HG02588 (cell line): ENCODE data around the gene ADCY7.

Experiments
- ATAC-seq: cut with Tn5 transposase; IDR thresholded peaks from one replicate; pipeline ENCODE4 v1.9.1; 2021; ENCODE audit warnings: mild to moderate bottlenecking, moderate library complexity; ENCODE audit not compliant: unreplicated experiment

Gene ADCY7

DNA sequence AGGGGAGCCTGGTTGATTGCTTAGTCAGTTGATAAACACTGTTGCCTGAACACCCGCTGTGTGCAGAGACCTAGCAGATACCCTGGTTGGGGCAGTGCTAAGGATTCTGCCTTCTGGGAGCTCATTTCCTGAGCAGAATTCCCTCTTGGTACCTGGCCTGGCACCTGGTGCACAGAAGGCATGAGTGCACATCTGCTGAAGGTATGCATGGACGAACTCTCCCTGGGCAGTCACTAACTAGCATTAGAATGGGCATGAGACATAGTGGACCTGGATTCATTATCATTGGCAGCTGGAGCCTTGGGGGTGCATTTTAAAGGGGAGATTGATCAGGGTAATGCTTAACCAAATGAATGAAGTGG, 13.1 kb downstream of the ADCY7 start:
- no peak for ATAC-seq

DNA sequence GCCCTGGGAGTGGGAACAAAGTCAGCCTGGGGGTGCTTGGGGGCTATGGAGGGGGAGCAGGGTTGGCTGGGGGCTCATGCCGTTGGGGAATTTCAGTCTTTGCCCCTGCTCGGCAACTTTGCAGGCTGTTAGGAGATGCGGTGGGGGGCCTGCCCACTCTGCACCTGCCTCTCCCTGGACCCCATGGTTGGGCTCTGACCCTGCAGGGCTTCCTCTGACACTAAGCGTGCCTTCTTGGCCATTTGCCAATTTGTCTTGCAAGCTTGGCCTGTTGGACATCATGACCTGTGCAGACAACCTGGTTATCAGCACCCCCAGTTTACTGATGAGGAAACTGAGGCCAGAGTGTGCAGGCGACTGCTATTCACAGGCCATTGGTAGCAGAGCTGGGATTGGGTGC, 14.6 kb downstream of the ADCY7 start:
- ATAC-seq = no peak

DNA sequence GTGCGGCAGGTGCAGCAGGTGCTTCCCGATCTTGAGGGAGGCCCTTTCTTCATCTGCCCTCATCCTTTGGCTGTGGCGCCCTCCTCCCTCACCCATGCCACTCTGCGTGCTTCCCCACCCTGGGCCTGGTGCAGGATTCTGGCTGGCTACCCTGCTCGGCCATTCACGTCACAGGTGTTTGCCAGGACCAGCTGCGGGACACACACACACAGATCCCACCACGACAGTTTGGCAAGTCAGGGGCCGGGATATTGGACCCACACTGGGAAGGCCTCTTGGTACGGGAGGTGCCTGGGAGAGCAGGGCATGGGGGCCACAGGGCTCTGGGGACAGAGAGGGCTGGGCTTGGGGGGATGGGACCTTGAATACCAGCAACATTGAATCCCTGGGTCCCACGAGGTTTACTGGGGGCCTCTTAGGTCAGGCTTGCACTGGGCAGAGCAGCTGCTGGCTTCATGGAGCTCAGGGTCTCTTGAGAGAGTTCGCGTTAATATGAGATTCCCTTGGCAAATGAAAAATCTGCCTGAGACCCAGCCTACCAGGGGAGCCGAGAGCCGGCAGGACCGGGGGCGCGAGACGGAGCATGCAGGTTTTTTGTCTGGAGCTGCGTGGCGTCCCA, 15.1 kb downstream of the ADCY7 start:
- ATAC-seq = no peak

DNA sequence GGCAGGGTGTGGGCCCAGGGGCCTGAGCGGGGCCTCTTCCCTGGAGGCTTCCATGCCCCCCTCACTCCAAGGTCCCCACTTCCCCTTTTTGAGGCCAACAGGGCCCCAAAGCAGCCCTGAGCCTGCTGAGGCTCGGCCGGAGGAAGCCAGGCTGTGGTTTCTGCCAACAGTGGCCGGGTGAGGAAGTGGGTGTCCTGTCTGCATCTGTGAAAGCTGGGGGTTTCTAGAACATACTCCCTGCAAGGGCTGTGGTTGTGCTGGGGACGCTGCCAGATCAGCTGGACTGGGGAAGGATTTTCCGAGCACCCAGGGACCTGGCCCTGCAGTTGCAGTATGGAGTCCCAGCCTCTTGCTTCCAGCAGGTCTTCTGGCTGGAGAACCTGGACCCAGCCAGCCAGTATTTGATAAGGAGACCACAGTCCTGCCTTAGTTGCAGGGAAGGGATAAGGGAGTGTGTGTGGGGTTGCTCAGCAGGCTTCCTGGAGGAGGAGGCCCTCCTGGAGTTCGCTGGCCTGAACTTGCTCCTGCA, 15.7 kb downstream of the ADCY7 start:
- ATAC-seq = peak; percentile 85

DNA sequence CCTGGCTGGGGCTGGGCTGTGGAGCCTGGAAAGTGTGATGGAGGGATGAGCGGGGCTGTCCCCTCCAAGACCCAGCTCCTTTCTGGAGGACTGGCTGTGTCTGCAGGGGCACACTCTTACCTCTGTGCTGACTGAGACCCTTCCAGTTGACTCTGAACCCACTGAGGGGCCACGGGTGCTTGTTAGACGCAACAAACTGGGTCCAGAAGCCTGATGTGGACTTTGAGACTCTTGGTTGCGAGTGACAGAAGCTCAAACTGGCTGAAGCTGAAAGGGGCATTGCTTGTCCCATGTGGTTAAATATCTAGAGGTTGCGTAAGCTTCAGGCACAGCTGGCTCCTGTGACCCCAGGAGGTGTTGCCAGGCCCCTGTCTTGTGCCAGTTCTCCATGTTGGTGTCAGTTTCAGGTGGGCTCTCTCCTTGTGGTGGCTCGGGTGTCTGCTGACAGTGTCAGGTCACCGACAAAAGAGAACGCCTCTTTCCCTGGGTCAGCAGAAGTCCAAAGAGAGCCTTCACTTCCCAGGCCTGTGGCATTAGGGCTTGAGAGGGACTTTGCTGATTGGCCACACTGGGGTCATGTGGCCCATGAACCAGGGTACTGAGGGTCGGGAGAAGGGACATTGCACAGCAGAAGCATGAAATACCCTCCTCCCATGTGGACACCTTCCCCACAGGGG, 16.7 kb downstream of the ADCY7 start:
- no peak for ATAC-seq

DNA sequence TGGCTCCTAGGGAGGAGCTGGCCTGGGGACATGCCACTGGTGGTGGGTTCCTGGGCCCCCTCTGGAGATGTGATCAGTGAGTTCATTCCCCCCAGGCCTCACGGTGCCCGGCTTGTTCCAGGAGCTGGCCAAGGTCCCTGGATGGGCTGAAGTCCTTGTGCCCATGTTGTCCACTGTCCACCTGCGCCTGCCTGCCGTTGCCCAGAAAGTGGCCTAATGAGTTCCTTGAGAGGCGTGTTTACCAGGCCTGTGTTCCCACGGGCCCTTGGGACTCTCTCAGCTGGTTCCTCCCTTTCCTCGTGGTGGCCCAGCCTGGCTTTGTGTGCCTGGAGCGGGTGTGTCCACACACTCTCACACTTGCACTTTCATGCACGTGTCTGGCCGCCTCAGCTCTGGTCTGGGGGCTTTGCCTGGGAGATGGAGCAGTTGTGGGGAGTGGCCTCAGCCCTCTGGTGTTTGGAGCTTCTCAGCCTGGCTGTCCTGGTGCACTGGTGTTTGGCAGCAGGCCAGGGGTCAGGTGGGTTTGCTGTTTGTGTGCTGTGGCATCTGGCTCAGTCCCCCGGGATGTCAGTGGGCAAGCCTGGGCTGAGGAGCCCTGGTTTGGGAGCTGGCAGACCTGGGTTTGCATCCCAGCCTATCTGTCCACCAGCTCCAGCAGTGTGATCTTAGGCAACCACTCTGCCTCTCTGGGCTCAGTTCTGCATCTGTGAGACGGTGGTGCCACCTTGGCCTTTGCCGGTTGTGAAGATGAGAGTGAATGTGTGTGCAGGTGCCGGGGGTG, 18.0 kb downstream of the ADCY7 start:
- no peak for ATAC-seq

DNA sequence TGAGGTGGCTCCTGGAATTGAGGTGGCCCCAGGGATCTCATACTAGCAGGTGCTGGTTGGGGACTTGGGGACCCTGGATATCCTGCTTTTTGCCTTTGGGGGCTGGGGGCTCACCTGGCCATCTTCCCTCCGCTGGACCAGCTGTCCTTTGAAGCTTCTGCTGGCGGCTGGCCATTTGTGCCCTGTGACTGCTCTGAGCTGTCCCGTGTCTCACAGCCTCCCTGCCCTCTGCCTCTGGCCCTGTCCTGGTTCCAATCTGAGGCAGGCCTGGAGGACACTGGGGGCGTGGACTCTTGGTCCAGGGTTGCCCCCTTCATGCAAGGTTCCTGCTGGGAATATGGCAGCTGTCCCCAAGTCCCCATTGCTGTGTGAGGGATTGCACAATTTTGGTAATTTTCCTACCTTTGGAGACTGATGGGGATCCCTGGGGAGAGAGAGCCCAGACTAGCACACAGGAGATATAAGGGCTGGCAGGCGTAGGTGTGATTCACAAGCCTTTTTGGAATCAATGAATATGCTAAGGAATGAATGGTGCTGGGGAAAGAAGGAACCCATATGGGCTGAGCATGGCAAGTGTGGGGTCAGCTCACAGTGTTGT, 19.2 kb downstream of the ADCY7 start:
- no peak for ATAC-seq

DNA sequence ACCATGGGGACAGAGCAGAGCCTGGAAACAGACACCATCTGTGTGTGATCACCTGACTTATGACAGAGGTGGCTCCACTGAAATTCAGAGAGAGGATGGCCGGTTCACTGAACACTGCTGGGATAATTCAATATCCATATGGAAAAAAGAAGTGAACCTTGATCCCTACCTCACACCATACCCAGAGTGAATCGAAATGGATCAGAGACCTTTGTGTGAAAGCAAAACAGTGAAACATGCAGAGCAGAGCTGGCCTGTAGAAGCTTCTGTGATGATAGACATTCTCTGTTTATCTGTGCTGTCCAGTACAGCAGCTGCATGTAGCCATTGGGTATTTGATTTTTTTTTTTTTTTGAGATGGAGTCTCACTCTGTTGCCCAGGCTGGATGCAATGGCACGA, 20.3 kb downstream of the ADCY7 start:
- ATAC-seq = no peak

DNA sequence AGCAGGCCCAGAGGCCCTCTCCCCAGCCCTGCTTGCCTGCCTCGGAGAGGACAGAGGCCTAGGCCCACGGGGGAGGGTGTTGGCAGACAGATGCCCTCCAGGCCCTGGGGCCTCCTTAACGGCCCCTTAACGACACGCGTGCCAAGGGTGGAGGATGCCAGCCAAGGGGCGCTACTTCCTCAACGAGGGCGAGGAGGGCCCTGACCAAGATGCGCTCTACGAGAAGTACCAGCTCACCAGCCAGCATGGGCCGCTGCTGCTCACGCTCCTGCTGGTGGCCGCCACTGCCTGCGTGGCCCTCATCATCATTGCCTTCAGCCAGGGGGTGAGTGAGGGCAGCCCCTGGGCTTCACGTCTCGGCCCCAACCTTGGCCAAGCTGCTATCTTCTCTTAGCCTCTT, 21.7 kb downstream of the ADCY7 start:
- no peak for ATAC-seq

DNA sequence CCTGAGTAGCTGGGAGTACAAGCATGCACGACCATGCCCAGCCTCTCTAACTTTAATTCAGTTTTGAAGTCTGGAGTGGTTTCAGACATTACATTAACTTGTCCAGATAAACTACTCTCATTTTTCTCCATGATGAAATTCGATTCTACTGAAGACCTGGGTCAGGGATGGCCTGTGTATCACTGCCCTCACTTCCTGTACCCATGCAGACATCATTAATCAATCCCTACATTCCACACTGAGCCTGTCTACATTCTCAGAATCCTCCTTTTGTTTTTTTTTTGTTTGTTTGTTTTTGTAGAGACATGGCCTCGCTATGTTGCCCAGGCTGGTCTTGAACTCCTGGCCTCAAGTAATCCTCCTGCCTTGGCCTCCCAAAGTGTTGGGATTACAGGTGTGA, 22.6 kb downstream of the ADCY7 start:
- ATAC-seq = no peak

DNA sequence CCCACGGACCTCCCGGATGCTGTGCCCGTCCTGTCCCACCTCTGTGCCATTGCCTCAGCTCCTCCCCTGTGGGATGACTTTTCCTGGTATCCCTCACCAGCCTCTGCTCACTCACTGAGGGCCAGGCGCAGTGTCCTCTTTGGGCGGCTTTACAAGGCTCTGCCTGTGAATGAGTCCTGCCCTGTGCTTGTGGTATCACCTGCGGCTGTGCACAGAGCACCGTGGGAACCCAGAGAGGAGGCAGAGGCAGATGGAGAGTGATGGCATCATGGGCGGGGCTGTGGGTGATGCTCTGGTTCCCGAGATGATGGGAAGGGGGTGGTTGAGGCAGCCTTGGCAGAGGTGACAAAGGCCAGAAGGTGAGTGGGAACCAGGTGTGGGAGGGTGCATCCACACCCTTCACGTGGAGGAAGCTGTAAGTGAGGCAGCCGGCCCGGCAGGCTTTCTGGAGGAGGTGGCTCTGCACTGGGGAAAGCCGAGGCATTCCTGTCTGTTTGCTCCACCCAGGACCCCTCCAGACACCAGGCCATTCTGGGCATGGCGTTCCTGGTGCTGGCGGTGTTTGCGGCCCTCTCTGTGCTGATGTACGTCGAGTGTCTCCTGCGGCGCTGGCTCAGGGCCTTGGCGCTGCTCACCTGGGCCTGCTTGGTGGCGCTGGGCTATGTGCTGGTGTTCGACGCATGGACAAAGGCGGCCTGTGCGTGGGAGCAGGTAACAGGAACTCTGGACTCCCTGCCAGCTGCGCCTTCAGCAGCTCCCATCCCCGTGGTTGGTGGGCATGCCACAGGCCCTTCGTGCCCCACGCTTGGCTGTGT, 23.8 kb downstream of the ADCY7 start:
- no peak for ATAC-seq

DNA sequence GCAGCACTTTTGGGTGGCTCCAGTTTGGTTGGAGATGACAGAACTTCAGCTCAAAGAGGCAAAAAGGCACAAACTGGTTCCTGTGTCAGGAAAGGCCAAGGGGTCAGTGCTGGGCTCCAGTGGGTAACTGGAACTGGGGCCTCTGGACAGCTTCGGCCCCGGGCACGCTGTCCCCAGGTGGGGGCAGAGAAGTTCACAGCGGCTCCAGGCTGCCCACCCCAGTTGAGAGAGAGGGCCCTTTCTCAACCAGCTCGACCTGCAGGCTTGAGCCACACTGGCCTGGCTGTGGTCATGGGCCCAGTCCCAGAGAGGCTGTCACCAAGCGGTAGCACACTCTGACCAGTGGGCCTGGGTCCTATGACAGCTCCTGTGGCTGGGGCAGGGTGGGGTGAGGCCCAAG, 24.5 kb downstream of the ADCY7 start:
- no peak for ATAC-seq

DNA sequence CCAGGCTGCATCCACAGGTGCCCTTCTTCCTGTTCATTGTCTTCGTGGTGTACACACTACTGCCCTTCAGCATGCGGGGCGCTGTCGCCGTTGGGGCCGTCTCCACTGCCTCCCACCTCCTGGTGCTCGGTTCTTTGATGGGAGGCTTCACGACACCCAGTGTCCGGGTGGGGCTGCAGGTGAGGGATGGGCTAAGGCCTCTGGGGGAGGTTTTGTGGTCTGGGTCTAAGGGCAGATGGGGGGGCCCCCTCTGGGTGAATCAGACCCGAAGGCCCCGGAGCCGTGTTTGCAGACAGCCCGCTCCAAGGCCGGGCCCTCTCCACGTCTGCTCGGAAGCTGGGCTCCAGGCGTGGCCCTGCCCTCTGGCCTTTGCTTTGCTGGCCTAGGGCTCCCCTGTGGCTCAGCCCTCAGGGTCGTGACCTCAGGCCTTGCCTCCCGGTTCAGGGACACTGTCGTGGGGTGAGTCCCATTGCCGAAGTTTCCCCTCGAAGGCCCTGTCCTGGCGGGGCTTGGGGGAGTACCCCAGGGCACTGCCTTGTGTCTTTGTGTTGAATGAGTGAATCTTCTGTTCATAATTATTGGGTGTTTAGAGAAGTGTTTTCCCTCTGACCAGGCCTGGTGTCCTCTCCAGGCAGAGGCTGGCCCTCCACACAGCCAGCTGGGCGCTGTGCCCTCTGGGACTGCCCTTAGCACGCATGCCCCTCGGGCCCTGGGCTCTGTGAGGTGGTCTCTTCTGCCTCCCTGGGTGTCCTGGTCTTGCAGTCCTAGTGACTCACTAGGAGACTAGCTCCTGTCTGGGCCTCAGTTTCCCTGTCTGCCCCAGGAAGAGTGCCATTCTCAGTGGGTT, 25.6 kb downstream of the ADCY7 start:
- ATAC-seq = no peak

DNA sequence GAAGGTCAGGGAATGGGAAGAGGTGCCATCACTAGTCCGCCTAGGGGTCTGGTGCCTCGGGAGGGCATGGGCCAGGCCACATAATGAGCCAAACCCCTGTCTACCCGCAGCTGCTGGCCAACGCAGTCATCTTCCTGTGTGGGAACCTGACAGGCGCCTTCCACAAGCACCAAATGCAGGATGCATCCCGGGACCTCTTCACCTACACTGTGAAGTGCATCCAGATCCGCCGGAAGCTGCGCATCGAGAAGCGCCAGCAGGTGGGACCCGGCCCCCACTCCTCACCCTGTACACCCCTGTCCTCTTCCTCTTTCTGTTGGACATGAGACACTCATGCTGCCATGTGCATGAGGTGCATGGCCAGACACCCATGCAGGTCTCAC, 26.2 kb downstream of the ADCY7 start:
- no peak for ATAC-seq

DNA sequence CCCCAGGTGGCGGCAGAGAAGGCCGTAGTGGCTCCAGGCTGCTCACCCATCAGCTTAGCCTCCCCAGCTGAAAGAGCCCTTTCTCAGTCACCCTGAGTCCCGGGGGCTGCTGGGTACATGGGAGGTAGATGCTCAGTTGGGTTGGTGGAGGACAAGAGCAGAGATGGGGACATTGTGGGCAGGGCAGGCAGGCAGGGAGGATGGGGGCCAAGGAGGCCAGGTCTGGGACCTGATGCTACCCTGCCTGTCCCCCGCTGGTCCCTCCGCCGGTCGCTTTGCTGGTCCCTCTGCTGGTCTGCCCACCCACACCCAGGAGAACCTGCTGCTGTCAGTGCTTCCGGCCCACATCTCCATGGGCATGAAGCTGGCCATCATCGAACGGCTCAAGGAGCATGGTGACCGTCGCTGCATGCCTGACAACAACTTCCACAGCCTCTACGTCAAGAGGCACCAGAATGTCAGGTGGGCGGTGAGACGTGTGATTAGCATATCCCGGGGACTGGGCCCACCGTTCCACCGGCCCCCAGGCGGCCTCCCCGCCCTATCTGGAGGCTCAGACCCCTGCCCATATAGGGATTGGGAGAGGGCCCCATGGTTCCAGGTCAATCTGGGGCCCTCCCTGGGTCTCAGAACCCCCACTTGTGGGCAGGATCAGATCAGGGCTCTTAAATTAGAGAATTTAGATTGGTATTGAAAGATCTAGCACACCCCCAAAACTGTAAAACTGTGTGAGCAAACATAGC, 26.9 kb downstream of the ADCY7 start:
- ATAC-seq = no peak

DNA sequence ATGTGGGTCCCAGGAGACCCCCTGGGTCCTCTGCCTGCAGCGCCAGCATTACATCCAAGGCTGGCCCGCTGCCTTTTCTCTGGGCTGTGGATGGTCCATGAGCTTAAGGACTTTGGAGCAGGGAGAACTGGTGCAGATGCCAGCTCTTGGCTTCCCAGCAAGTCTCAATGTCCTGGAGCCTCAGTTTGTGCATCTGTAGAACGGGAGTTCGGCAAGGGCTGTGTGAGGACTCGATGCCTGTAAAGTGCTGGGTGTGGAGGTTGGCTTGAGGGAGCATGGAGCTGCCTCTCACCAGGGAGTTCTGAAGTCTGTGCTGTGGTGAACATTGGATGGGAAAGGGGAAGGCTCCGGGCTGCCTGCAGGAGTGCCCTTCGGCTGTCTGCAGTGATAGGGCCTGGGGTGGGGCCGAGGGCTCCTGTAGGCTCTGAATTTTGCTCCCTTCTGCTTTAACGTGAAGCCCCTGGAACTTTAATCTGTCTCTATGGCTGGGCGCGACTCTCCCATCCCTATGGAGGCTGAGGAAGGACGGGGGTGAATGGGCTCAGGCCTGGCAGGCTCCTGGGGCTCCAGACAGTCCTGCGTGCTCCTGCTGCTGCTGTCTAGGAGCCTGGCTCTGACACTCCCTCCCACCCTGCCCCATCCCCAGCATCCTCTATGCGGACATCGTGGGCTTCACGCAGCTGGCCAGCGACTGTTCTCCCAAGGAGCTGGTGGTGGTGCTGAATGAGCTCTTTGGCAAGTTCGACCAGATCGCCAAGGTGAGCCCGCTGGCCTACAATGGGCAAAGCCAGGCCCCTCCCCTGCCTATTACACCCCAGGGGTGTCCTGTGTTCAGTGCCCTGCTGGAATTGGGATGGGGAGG, 27.9 kb downstream of the ADCY7 start:
- no peak for ATAC-seq

DNA sequence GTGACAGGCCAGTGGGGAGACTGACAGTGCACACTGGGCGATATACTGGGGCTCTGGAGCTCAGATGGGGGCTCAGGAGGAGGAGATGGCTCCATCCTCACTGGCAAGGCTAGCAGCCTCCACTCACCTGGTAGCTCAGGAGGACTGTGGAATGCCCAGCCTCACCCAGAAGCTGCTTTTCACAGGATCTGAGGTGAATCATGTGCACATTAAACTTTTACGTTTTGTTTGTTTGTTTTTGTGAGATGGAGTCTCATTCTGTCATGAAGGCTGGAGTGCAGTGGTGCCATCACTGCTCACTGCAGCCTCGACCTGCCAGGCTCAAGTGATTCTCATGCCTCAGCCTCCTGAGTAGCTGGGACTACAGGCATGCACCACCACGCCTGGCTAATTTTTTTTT, 28.6 kb downstream of the ADCY7 start:
- no peak for ATAC-seq

DNA sequence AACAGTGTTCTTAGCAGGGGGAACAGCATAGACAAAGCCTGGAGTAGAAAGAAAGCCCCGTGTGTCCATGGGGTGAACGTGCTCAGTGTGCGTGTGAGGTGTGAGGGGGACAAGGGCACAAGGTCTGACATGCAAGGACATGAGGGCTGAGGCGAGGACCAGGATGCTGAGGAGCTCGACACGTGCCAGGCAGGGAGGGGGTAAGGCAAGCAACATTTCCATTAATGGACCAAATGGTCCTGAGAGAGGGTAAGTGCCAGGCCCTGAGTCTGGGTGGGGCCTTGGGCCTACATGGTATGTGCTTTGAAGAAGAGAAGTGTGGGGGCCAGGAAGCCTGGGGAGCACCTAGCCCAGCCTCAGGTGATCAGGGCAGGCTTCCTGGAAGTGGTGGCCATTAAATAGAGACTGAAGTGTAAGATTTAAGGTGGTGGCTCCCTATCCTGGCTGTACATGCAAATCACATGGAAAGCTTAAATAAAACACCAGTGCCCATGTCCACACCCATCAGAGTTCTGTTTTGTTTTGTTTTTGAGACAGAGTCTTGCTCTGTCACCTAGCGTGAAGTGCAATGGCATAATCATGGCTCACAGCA, 29.3 kb downstream of the ADCY7 start:
- ATAC-seq = no peak
